HEK293 (cell line): ENCODE data around the gene SIX2.

Source experiments
- CTCF ChIP-seq: fragments of 450-650 bp; formaldehyde crosslinking; IDR thresholded peaks from 2 replicates; pipeline ENCODE4 v1.5.1; 2016; ENCODE audit warnings: missing biosample characterization, missing genetic modification characterization
- PRDM4 ChIP-seq: fragments of 450-650 bp; formaldehyde crosslinking; IDR thresholded peaks from 2 replicates; pipeline ENCODE4 v1.5.1; 2017; ENCODE audit warnings: missing biosample characterization, missing genetic modification characterization
- RBAK ChIP-seq: fragments of 450-650 bp; formaldehyde crosslinking; IDR thresholded peaks from 2 replicates; pipeline ENCODE4 v1.5.1; 2016; ENCODE audit warnings: missing biosample characterization, missing genetic modification characterization
- SETDB1 ChIP-seq: IDR thresholded peaks from one replicate; pipeline ENCODE4 v1.6.1; 2017; ENCODE audit warnings: mild to moderate bottlenecking, low read length, moderate library complexity, mixed read lengths; ENCODE audit not compliant: insufficient read length
- ZNF155 ChIP-seq: fragments of 450-650 bp; formaldehyde crosslinking; IDR thresholded peaks from 2 replicates; pipeline ENCODE4 v1.5.1; 2016; ENCODE audit warnings: missing biosample characterization, missing genetic modification characterization
- ZNF24 ChIP-seq: fragments of 450-650 bp; formaldehyde crosslinking; IDR thresholded peaks from 2 replicates; pipeline ENCODE4 v1.5.1; 2016; ENCODE audit warnings: missing biosample characterization, missing genetic modification characterization
- ZNF354C ChIP-seq: fragments of 450-650 bp; formaldehyde crosslinking; IDR thresholded peaks from 2 replicates; pipeline ENCODE4 v1.5.1; 2016; ENCODE audit warnings: missing biosample characterization, missing genetic modification characterization, low read depth, borderline replicate concordance
- ZNF362 ChIP-seq: fragments of 450-650 bp; formaldehyde crosslinking; IDR thresholded peaks from 2 replicates; pipeline ENCODE4 v1.5.1; 2016; ENCODE audit warnings: missing biosample characterization, missing genetic modification characterization
- ZNF571 ChIP-seq: fragments of 450-650 bp; formaldehyde crosslinking; IDR thresholded peaks from 2 replicates; pipeline ENCODE4 v1.5.0; 2017; ENCODE audit warnings: missing biosample characterization, missing genetic modification characterization
- ZNF792 ChIP-seq: fragments of 450-650 bp; formaldehyde crosslinking; IDR thresholded peaks from 2 replicates; pipeline ENCODE4 v1.5.1; 2016; ENCODE audit warnings: missing biosample characterization, missing genetic modification characterization
- ZSCAN30 ChIP-seq: fragments of 450-650 bp; IDR thresholded peaks from 2 replicates; pipeline ENCODE4 v1.5.1; 2018; ENCODE audit warnings: missing biosample characterization, mild to moderate bottlenecking, missing genetic modification characterization, moderate library complexity

- TF ChIP-seq RBAK (tag by site-specific recombination) (no peak), CTCF (no peak), SETDB1 (no peak), ZNF24 (tag by site-specific recombination) (no peak), ZNF571 (tag by site-specific recombination) (no peak), ZNF362 (tag by site-specific recombination) (no peak), ZSCAN30 (tag by site-specific recombination) (no peak), PRDM4 (no peak), ZNF354C (no peak), ZNF792 (tag by site-specific recombination) (no peak), ZNF155 (tag by site-specific recombination) (no peak)
These were observed 45.9 kb upstream of the SIX2 start for GRCh38 chr2:45055162-45055605.
